BE2C (cell line): ENCODE data around the gene NMUR2. TPM values are rescaled to one million over a fixed set of nuclear protein-coding genes. Genes with fewer than 3 reads are reported as not detected.
A peak's percentile ranks its signal among the peaks of the same experiment; 100 is the strongest.

Experiments
- DNase-seq: peaks from one replicate; pipeline ENCODE4 v3.0.0-alpha.2; 2020
- H3K27me3 ChIP-seq: fragments of 250-450 bp; sonication (Bioruptor Pico); 2 replicates; pipeline ENCODE4 v1.5.1; 2020; ENCODE audit warnings: mild to moderate bottlenecking
- H3K36me3 ChIP-seq: fragments of 250-450 bp; sonication (Bioruptor Pico); 2 replicates; pipeline ENCODE4 v1.5.1; 2020; ENCODE audit warnings: mild to moderate bottlenecking
- H3K4me1 ChIP-seq: fragments of 250-450 bp; sonication (Bioruptor Pico); 2 replicates; pipeline ENCODE4 v1.5.1; 2020
- H3K4me3 ChIP-seq: 2 replicates; pipeline ENCODE4 v1.5.1; 2011; ENCODE audit warnings: low read depth, low read length
- H3K9me3 ChIP-seq: fragments of 250-450 bp; sonication (Bioruptor Pico); 2 replicates; pipeline ENCODE4 v1.5.1; 2020
- polyA plus RNA-seq: library from polyadenylated mRNA; unstranded; fragments of >200 nt; gene quantifications from one replicate; pipeline ENCODE4 v1.2.1, GENCODE V29; 2012; ENCODE audit warnings: low read depth, missing spikeins; ENCODE audit not compliant: insufficient read length, insufficient read depth
- TF ChIP-seq, protein P1 (sequence below): IDR thresholded peaks from 2 replicates; pipeline ENCODE4 v1.5.1; 2012; ENCODE audit warnings: mild to moderate bottlenecking, low read depth, low read length

Gene NMUR2, protein sequence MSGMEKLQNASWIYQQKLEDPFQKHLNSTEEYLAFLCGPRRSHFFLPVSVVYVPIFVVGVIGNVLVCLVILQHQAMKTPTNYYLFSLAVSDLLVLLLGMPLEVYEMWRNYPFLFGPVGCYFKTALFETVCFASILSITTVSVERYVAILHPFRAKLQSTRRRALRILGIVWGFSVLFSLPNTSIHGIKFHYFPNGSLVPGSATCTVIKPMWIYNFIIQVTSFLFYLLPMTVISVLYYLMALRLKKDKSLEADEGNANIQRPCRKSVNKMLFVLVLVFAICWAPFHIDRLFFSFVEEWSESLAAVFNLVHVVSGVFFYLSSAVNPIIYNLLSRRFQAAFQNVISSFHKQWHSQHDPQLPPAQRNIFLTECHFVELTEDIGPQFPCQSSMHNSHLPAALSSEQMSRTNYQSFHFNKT
- polyA plus RNA-seq = not detected

DNA sequence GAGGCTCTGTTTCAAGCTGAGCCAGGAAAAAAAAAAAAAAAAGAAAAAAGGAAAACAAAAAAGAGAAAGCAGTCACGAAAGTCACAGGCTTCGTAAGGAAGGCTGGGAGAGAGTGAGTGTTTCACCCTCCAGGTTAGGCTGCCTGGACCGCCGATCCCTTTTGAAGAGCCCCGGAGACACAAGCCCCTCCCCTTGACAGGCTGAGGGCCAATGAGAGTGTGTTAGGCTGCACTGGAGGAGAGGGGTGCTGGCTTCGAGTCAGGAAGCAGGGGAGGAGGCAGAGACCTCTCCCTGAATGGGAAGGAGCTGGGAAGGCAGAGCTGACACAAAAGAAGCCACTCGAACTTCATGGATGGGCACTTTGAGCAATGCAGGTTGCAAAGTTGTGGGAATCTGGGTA, at the start of gene NMUR2:
Gene NMUR2, minus strand, starts transcription at position 135 of the 400 bp plus-strand sequence. CDS start 166 bp downstream, outside the sequence.
- TF ChIP-seq, protein P1, sequence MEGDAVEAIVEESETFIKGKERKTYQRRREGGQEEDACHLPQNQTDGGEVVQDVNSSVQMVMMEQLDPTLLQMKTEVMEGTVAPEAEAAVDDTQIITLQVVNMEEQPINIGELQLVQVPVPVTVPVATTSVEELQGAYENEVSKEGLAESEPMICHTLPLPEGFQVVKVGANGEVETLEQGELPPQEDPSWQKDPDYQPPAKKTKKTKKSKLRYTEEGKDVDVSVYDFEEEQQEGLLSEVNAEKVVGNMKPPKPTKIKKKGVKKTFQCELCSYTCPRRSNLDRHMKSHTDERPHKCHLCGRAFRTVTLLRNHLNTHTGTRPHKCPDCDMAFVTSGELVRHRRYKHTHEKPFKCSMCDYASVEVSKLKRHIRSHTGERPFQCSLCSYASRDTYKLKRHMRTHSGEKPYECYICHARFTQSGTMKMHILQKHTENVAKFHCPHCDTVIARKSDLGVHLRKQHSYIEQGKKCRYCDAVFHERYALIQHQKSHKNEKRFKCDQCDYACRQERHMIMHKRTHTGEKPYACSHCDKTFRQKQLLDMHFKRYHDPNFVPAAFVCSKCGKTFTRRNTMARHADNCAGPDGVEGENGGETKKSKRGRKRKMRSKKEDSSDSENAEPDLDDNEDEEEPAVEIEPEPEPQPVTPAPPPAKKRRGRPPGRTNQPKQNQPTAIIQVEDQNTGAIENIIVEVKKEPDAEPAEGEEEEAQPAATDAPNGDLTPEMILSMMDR = no peak
- Histone ChIP-seq H3K27me3 (no peaks in the 10 kb centered on the region), H3K4me3 (no peak within 1 kb of the TSS), H3K4me1 (no peaks in the 10 kb centered on the region), H3K36me3 (no peaks in the 10 kb centered on the region), H3K9me3 (no peaks in the 10 kb centered on the region; the same call in 1 of the 2 replicates)
- peak; percentile 29 for DNase-seq

DNA sequence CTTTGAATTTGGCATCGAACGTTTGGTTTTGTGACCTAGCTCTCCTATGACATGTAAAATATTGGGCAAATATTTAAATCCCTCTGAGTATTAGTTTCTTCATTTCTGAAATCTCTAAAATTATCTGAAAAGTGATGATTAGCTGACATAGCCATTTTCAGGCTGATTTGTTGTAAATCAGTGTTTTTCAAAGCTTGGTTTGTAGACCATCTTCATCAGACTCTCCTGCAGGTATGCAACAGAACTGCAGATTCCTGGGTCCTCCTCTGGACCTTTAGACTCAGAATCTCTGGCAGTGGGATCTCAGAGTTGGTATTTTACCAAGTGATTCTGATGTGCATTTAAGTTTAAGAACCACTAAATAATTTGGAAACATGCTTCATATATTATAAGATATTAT, 38.9 kb upstream of the NMUR2 start:
- Histone ChIP-seq H3K27me3 (no peaks in the 10 kb centered on the region), H3K9me3 (no peaks in the 10 kb centered on the region; the same call in 1 of the 2 replicates), H3K4me3 (no peak overlapping the region), H3K4me1 (no peaks in the 10 kb centered on the region), H3K36me3 (no peaks in the 10 kb centered on the region)
- TF ChIP-seq, protein P1 = no peak
- DNase-seq = no peak

DNA sequence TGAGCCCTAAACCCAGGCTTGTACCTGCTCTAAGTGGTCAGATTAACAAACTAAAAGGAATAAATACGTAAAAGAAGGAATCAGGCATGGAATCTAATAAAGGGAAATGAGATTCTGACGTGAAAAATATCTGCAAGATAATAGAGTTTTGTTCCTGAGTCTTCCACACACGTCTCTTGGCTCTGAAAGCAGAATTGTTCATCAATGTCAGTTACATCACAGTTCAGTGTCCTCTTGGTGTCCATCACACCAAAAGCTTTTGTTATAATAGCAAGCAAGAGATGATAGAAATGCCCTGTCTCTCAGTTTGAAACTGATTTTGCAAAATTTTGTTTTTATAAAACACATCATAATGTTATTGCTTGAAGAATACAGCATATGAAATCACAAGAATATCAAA, 34.7 kb upstream of the NMUR2 start:
- DNase-seq = no peak
- Histone ChIP-seq H3K4me3 (no peak overlapping the region), H3K4me1 (no peaks in the 10 kb centered on the region), H3K27me3 (no peaks in the 10 kb centered on the region), H3K36me3 (no peaks in the 10 kb centered on the region), H3K9me3 (no peaks in the 10 kb centered on the region; the same call in 1 of the 2 replicates)
- TF ChIP-seq, protein P1 = no peak

DNA sequence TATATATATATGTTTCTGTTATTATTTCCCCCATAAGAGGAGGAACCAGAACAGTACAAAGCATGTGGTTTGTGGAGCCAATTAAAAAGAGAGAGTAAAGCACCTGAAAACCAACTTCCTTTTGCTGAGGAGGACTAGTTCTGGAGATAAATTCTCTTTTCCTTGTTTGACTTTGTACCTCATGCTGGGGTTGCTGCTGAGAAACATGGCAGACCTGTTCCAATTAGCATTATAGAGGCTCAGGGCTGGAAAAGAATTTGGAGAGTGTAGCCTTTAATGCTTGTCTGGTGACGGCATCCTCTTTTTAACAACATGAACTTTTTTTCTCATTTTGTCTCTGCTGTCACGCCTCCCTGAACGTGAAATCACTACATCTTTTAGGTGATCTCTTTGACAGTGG, 32.8 kb upstream of the NMUR2 start:
- no peaks in the 10 kb centered on the region for H3K4me1 ChIP-seq
- no peak for DNase-seq
- H3K36me3 ChIP-seq = no peaks in the 10 kb centered on the region
- no peak overlapping the region for H3K4me3 ChIP-seq
- no peaks in the 10 kb centered on the region for H3K27me3 ChIP-seq
- TF ChIP-seq, protein P1 = no peak
- H3K9me3 ChIP-seq = no peaks in the 10 kb centered on the region; the same call in 1 of the 2 replicates

DNA sequence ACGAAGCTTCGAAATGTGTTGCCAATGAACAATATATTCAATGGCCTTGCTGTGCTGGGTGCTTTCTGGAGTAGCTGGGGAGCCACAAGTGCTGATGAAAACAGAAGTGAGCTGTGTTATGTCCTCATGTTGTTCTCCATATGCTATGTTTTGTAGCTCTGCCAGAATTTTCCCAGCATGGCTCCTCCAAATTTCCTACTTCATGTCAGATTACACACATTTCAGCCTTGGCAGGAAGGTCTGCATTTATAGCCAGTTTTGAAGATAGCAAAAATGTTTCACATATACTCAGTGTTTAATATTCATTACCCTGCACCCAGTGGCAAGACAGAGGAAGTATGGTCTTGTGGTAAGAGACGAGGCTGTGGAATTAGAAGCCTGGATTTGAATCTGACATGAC, 22.6 kb upstream of the NMUR2 start:
- Histone ChIP-seq H3K36me3 (no peaks in the 10 kb centered on the region), H3K27me3 (no peaks in the 10 kb centered on the region), H3K4me1 (no peaks in the 10 kb centered on the region), H3K9me3 (no peaks in the 10 kb centered on the region; the same call in 1 of the 2 replicates), H3K4me3 (no peak overlapping the region)
- TF ChIP-seq, protein P1 = no peak
- DNase-seq = no peak

DNA sequence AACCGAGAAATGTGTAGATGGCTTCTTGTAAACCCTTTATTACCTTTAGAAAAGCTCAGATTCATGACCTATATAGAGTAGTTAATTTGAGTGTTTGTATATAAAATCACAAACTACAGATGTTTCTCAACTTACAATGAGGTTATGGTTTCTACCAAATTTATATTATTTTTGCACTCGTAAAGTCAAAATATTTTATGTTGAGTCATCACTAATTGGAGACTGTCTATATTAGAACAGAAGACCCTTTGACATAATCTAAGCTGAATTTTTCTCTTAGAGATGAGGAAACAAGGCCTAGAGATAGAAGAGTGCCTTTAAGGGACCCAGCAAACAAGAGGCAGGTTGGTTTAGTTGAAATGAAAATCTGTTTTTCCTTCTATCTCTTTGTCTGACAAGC, 20.0 kb upstream of the NMUR2 start:
- TF ChIP-seq, protein P1 = no peak
- H3K4me1 ChIP-seq = no peaks in the 10 kb centered on the region
- no peaks in the 10 kb centered on the region; the same call in 1 of the 2 replicates for H3K9me3 ChIP-seq
- no peak overlapping the region for H3K4me3 ChIP-seq
- DNase-seq = no peak
- H3K36me3 ChIP-seq = no peaks in the 10 kb centered on the region
- no peaks in the 10 kb centered on the region for H3K27me3 ChIP-seq
